Adipocyte (in vitro differentiated cells): ENCODE data around the gene KRT71.

Experiments
- DNase-seq: peaks from one replicate; pipeline ENCODE4 v3.0.0-alpha.2; 2015; ENCODE audit warnings: low read depth
- H3K27me3 ChIP-seq: replicated peaks from 2 replicates; pipeline ENCODE4 v1.7.0; 2013; ENCODE audit warnings: mild to moderate bottlenecking, low read length, moderate library complexity; ENCODE audit not compliant: control insufficient read depth, insufficient read depth
- H3K36me3 ChIP-seq: 2 replicates; pipeline ENCODE4 v1.7.0; 2013; ENCODE audit warnings: low read length, mild to moderate bottlenecking, moderate library complexity; ENCODE audit not compliant: control insufficient read depth, insufficient read depth, severe bottlenecking
- H3K4me1 ChIP-seq: 2 replicates; pipeline ENCODE4 v1.7.0; 2013; ENCODE audit warnings: mild to moderate bottlenecking, low read length, moderate library complexity; ENCODE audit not compliant: control insufficient read depth, insufficient read depth
- H3K4me3 ChIP-seq: 2 replicates; pipeline ENCODE4 v1.7.0; 2013; ENCODE audit warnings: mild to moderate bottlenecking, low read length, moderate library complexity
- H3K9ac ChIP-seq: 2 replicates; pipeline ENCODE4 v1.7.0; 2013; ENCODE audit warnings: mild to moderate bottlenecking, low read length, moderate library complexity
- H3K9me3 ChIP-seq: 2 replicates; pipeline ENCODE4 v1.7.0; 2013; ENCODE audit warnings: mild to moderate bottlenecking, low read length, moderate library complexity; ENCODE audit not compliant: control insufficient read depth

Gene KRT71

GRCh38 chr12:52552055-52552454 is 890 bp downstream of the KRT71 start:
- Histone ChIP-seq H3K4me3 (no peak overlapping the region), H3K9me3 (no peaks in the 10 kb centered on the region), H3K4me1 (no peaks in the 10 kb centered on the region), H3K36me3 (no peaks in the 10 kb centered on the region), H3K9ac (no peak overlapping the region), H3K27me3 (peaks cover 86% of the 10 kb centered on the region)
- no peak for DNase-seq

- H3K27me3 ChIP-seq, result peaks cover 88% of the 10 kb centered on the region
- no peaks in the 10 kb centered on the region for H3K9me3 ChIP-seq
- no peak overlapping the region for H3K9ac ChIP-seq
- no peaks in the 10 kb centered on the region for H3K4me1 ChIP-seq
- no peak for DNase-seq
- no peak overlapping the region for H3K4me3 ChIP-seq
- no peaks in the 10 kb centered on the region for H3K36me3 ChIP-seq
These were observed 1.6 kb downstream of the KRT71 start for GRCh38 chr12:52551216-52551865.

- no peak for DNase-seq
- Histone ChIP-seq H3K36me3 (no peaks in the 10 kb centered on the region), H3K27me3 (peaks cover 81% of the 10 kb centered on the region), H3K9me3 (no peaks in the 10 kb centered on the region), H3K9ac (no peak overlapping the region), H3K4me3 (no peak overlapping the region), H3K4me1 (no peaks in the 10 kb centered on the region)
These were observed 6.8 kb downstream of the KRT71 start for GRCh38 chr12:52546126-52546525.

DNA sequence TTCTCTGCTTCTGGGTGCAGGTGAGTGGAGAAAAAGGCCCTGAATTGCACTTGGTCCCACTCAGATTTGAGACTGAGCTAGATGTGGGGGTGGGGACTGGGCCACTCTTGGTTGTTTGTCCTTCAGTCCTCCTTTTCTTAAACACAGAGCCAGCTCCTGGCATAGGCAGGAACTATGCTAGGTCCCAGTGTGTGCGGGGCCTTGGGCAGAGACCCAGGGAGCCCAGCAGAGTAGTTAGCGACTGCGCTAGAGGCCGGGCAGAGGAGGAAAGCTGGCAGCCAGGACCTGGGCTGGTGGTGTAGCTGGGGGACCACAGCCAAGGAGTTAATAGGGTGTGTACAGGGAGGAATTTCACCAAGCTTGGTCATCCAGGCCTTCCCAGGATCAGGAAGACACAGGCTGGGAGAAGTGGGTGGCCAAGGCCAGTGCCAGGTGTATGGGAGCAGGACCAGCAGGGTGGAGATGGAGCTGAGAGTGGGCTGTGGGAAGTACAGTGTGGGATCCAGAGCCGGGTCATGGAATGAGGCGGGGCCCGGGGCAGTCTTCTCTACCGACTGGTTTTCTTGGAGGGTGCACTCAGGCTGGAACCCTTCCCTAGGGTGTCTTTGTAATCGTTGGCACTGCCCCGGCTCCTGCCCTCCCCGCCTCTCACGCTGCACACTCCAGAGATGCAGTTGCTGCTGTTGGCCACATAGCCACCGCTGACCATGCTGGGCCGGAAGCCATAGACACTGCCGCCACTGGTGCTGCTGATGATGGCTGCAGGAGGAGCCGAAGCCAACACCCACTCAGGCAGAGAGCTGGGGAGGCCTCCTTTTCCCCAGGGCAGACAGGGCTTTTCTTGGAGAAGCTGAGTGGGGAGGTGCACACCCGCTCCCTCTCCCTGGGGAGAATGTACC is 8.7 kb downstream of the KRT71 start:
- Histone ChIP-seq H3K36me3 (no peaks in the 10 kb centered on the region), H3K4me1 (no peaks in the 10 kb centered on the region), H3K9ac (no peak overlapping the region), H3K4me3 (no peak overlapping the region), H3K27me3 (peaks cover 63% of the 10 kb centered on the region), H3K9me3 (no peaks in the 10 kb centered on the region)
- DNase-seq, result no peak

DNA sequence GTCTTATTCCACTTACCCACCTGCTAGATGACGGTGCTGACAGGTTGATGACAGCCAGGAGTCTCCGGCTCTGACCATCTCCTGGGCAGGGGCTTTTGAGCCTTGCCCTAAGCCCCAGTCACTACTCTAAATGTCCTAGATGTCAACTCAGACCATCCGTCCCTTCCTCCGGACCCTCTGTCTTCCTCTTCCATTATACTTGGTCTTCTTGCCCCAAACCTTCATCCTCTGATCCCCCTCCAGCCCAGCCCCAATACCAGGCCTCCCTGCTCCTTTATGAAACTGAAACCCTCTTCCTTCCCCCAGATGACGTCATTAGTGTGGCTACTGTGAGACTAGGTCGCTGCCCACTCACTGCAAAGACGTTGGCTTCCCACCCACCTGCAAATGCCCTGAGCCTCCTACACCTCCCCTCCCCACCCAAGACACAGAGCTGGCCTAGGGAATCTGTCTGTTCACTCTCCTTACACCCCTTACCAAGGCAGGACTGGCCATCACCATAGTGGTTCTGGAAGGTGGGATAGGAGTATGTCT is 10.1 kb downstream of the KRT71 start:
- no peaks in the 10 kb centered on the region for H3K36me3 ChIP-seq
- peaks cover 50% of the 10 kb centered on the region for H3K27me3 ChIP-seq
- H3K9me3 ChIP-seq, result no peaks in the 10 kb centered on the region
- H3K4me1 ChIP-seq, result no peaks in the 10 kb centered on the region
- H3K4me3 ChIP-seq, result no peak overlapping the region
- H3K9ac ChIP-seq, result no peak overlapping the region
- no peak for DNase-seq

- peaks cover 45% of the 10 kb centered on the region for H3K27me3 ChIP-seq
- H3K36me3 ChIP-seq, result no peaks in the 10 kb centered on the region
- no peak overlapping the region for H3K9ac ChIP-seq
- H3K9me3 ChIP-seq, result no peaks in the 10 kb centered on the region
- no peak overlapping the region for H3K4me3 ChIP-seq
- no peaks in the 10 kb centered on the region for H3K4me1 ChIP-seq
- no peak for DNase-seq
These were observed 10.8 kb downstream of the KRT71 start for GRCh38 chr12:52542157-52542556.

DNA sequence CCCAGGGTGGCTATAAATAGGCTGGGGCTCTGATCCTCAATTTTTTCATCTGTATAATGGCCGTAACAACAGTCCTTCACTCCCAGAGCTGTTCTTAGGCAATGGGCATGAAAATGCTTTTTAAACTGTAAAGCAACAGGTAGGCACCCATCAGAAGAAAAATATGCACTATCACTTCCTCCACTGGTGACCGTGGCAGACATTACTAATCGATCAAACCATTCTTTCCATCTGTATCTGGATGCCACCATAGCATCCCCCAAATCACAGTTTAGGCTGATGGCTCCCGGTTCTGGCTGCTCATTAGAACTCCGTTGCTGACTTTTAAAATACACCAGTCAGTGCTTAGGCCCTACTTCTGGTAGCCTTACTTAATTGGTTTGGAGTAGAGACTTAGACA is 11.2 kb downstream of the KRT71 start:
- Histone ChIP-seq H3K9me3 (no peaks in the 10 kb centered on the region), H3K36me3 (no peaks in the 10 kb centered on the region), H3K9ac (no peak overlapping the region), H3K27me3 (peaks cover 44% of the 10 kb centered on the region), H3K4me1 (no peaks in the 10 kb centered on the region), H3K4me3 (no peak overlapping the region)
- DNase-seq, result no peak

DNA sequence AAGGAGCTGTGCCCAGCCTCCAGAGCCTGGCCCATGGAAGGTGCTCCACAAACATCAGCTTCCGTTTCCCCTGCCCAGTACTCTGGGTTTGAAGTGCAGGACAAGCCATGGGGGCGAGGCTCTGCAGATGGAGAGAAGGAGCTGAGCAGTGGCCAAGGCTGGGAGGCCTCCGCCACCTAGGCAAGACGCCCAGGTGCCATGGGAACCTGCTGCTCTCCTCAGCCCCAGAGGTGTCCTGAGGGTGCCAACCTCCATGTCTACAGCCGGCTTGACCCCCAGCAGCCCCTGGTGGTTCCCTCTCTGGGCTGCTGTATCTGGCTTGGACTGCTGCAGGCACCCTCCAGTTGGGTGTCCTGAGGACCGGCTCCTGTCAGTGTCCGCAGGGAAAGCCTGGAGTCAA is 12.4 kb downstream of the KRT71 start:
- Histone ChIP-seq H3K9ac (no peak overlapping the region), H3K4me3 (no peak overlapping the region), H3K36me3 (no peaks in the 10 kb centered on the region), H3K4me1 (no peaks in the 10 kb centered on the region), H3K9me3 (no peaks in the 10 kb centered on the region), H3K27me3 (peaks cover 36% of the 10 kb centered on the region)
- no peak for DNase-seq

DNA sequence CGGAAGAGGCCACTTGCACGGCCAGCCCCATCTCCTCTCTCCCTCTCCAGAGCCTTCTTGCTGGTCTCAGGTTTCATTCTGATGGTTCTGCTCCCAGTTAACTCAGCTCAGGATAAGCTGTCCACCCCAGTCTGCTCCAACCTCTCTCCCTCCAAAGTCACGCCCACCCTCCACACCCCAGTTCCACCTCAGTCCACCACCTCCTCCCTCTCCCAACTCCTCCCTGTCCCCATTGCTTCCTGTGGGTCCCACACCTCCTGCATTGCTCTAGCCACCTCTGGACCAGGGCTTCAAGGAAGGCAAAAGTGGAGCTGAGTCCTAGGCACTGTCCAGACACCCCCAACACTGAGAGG is 13.1 kb downstream of the KRT71 start:
- no peak for DNase-seq

GRCh38 chr12:52539083-52539820 is 13.7 kb downstream of the KRT71 start:
- no peaks in the 10 kb centered on the region for H3K4me1 ChIP-seq
- peaks cover 28% of the 10 kb centered on the region for H3K27me3 ChIP-seq
- H3K36me3 ChIP-seq, result no peaks in the 10 kb centered on the region
- peak; percentile 80 for DNase-seq
- no peak overlapping the region for H3K4me3 ChIP-seq
- no peaks in the 10 kb centered on the region for H3K9me3 ChIP-seq
- no peak overlapping the region for H3K9ac ChIP-seq

More for the DNA sequence above, 13.1 kb downstream of the KRT71 start:
- Histone ChIP-seq H3K36me3 (no peaks in the 10 kb centered on the region), H3K4me1 (no peaks in the 10 kb centered on the region), H3K4me3 (no peak overlapping the region), H3K27me3 (peaks cover 30% of the 10 kb centered on the region), H3K9ac (no peak overlapping the region), H3K9me3 (no peaks in the 10 kb centered on the region)

- no peak overlapping the region for H3K4me3 ChIP-seq
- no peaks in the 10 kb centered on the region for H3K36me3 ChIP-seq
- H3K27me3 ChIP-seq, result peaks cover 15% of the 10 kb centered on the region
- no peaks in the 10 kb centered on the region for H3K4me1 ChIP-seq
- H3K9me3 ChIP-seq, result no peaks in the 10 kb centered on the region
- H3K9ac ChIP-seq, result no peak overlapping the region
- DNase-seq, result no peak
These were observed 15.8 kb downstream of the KRT71 start for GRCh38 chr12:52537101-52537500.
